Measurements from ENCODE around the gene FANK1. TPM values are rescaled to one million over a fixed set of nuclear protein-coding genes. Genes with fewer than 3 reads are reported as not detected.
A peak's percentile ranks its signal among the peaks of the same experiment; 100 is the strongest.
"Not testable (repeated sequence)": the region's sequence is repeated elsewhere in the genome, so short reads cannot be mapped to it uniquely, and the experiment has no call there.

Gene FANK1
- polyA plus RNA-seq, 4 donors: 1.5 to 4.0 (median 2.8) TPM

DNA sequence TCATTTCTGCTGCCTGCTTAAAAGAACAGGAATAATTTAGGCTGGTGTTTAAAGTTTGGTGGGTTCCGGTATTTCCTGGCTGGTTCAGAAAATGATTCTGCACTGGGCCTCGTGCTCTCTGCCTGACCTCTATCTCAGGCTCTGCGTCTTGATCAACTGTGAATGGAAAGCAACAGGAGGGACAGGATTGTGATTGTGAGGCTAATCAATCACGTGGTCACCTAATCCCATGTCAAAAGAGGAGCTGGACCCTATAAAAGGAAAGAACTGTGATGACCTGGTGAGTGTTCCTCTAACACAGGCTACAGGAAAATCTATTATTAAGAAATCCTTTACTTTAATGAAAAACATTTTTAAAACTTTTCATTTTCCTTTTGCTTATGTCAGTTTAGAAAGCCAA is 15.2 kb upstream of the FANK1 start, which contains the start of gene DHX32:
TSS of gene DHX32 (minus strand) at position 101 of the 400 bp plus-strand sequence. CDS start 468 bp downstream, outside the sequence.
- no peak for FAIRE-seq
- H3K27ac ChIP-seq (ENCODE audit: low read depth in 1 of 3, low read length in 2 of 3): no peak within 1 kb of the TSS
- WGBS, 3 donors: 68 to 89% (median 68%) methylated on average over 4 of the region's 4 CpGs

DNA sequence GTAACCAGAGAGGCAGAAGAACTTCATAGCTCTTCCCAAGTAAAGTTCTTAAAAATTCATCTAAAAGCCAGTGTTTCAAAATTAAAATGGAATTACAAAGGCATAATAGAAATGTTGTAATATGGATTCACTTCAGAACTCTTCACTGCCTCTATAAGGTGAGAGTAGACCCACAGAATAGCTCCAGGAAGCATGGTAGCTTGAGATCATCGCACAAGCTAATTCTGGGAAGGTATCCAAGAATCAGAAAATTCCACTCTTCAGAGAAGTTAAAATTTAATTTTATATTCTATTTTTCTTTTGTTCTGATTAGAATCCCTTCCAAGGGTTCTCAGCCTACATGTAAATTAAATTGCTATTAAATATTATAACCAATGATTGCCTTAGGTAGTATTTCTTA is 13.8 kb upstream of the FANK1 start:
- H3K27ac ChIP-seq (ENCODE audit: low read depth in 1 of 3, low read length in 2 of 3): no peak overlapping the region
- H3K4me3 ChIP-seq (ENCODE audit: low read depth in 1 of 3, low read length in 3 of 3): no peak overlapping the region
- no peak for DNase-seq
- no peaks in the 10 kb centered on the region for H3K27me3 ChIP-seq (ENCODE audit: control insufficient read depth in 3 of 3, insufficient read depth in 3 of 3, low read length in 3 of 3)
- peaks cover 0 to 3% (median 0%) of the 10 kb centered on the region in 3 donors for H3K36me3 ChIP-seq (ENCODE audit: control insufficient read depth in 3 of 3, insufficient read depth in 2 of 3, low read depth in 1 of 3, low read length in 3 of 3)
- no peaks in the 10 kb centered on the region for H3K4me1 ChIP-seq (ENCODE audit: control insufficient read depth in 3 of 3, insufficient read depth in 2 of 3, low read depth in 1 of 3, low read length in 2 of 3)
- no peak for FAIRE-seq
- WGBS, 3 donors: 77 to 94% (median 86%) methylated on average over 1 of the region's 1 CpG
- peaks cover 0 to under 1% of the 10 kb centered on the region in 2 donors for H3K9me3 ChIP-seq (ENCODE audit: control insufficient read depth in 2 of 2, insufficient read depth in 1 of 2, low read depth in 1 of 2, low read length in 1 of 2)

More for the DNA sequence above, 15.2 kb upstream of the FANK1 start, which contains the start of gene DHX32:
- H3K27me3 ChIP-seq (ENCODE audit: control insufficient read depth in 3 of 3, insufficient read depth in 3 of 3, low read length in 3 of 3): no peaks in the 10 kb centered on the region
- H3K4me1 ChIP-seq (ENCODE audit: control insufficient read depth in 3 of 3, insufficient read depth in 2 of 3, low read depth in 1 of 3, low read length in 2 of 3): no peaks in the 10 kb centered on the region
- peaks cover 0 to 7% of the 10 kb centered on the region in 2 donors for H3K9me3 ChIP-seq (ENCODE audit: control insufficient read depth in 2 of 2, insufficient read depth in 1 of 2, low read depth in 1 of 2, low read length in 1 of 2)
- H3K4me3 ChIP-seq (ENCODE audit: low read depth in 1 of 3, low read length in 3 of 3): no peak within 1 kb of the TSS
- H3K36me3 ChIP-seq (ENCODE audit: control insufficient read depth in 3 of 3, insufficient read depth in 2 of 3, low read depth in 1 of 3, low read length in 3 of 3): peaks cover 0 to 3% (median 0%) of the 10 kb centered on the region in 3 donors
- DNase-seq: no peak

DNA sequence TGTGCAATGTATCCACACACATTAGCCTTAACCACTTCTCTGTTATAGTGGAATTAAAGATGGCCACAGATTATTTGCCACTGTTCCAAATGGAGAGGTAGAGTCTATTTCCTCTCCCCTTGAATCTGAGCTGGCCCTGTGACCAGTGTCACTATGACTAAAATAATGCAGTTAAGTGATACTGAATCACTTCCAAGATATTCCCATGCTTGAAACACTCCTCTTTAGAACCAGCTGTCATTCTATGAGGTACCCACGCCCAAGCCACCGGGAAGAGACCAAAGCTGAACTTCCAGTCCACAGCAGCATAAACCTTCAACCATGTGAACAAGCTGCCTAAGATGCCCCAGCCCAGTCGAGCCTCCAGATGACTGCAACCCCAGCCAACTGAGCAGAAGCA is 13.2 kb upstream of the FANK1 start:
- no peaks in the 10 kb centered on the region for H3K27me3 ChIP-seq (ENCODE audit: control insufficient read depth in 3 of 3, insufficient read depth in 3 of 3, low read length in 3 of 3)
- H3K4me3 ChIP-seq (ENCODE audit: low read depth in 1 of 3, low read length in 3 of 3): no peak overlapping the region
- 76 to 90% (median 90%) methylated on average over 3 of the region's 3 CpGs for WGBS, 3 donors
- no peak for FAIRE-seq
- H3K36me3 ChIP-seq (ENCODE audit: control insufficient read depth in 3 of 3, insufficient read depth in 2 of 3, low read depth in 1 of 3, low read length in 3 of 3): peaks cover 0 to 3% (median 0%) of the 10 kb centered on the region in 3 donors
- no peak overlapping the region for H3K27ac ChIP-seq (ENCODE audit: low read depth in 1 of 3, low read length in 2 of 3)
- no peaks in the 10 kb centered on the region for H3K4me1 ChIP-seq (ENCODE audit: control insufficient read depth in 3 of 3, insufficient read depth in 2 of 3, low read depth in 1 of 3, low read length in 2 of 3)
- no peak for DNase-seq
- no peaks in the 10 kb centered on the region for H3K9me3 ChIP-seq (ENCODE audit: control insufficient read depth in 2 of 2, insufficient read depth in 1 of 2, low read depth in 1 of 2, low read length in 1 of 2)

DNA sequence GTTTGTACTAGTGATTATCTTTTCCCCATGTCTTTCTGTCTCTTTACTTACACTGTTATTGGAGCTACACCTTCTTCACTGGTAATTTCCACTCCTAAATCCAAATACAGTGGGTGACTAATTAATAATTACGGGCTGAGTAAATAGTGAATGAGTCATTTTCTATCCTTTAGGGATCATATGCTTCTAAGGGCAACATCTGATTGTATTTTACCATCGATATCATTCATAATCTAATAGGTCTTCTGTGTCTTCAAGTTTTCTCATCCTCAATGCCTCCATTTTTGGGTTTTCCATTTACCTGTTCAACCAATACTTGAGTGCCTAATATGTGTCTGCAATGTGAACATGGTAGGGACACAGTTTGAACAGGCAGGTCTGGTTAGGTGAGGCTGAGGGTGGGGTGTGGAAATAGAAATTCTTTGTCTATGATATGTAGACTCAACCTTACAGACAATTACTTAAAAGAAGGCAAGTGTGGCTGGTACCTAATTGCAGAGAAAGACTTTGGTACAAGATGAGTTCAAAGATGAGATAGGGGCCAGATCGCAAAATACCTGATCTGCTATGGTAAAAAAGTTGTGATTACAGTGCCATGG is 9.4 kb upstream of the FANK1 start:
- Histone ChIP-seq H3K9me3 (ENCODE audit: control insufficient read depth in 2 of 2, insufficient read depth in 1 of 2, low read depth in 1 of 2, low read length in 1 of 2) (no peaks in the 10 kb centered on the region), H3K4me1 (ENCODE audit: control insufficient read depth in 3 of 3, insufficient read depth in 2 of 3, low read depth in 1 of 3, low read length in 2 of 3) (no peaks in the 10 kb centered on the region), H3K27ac (ENCODE audit: low read depth in 1 of 3, low read length in 2 of 3) (no peak overlapping the region), H3K4me3 (ENCODE audit: low read depth in 1 of 3, low read length in 3 of 3) (no peak overlapping the region), H3K27me3 (ENCODE audit: control insufficient read depth in 3 of 3, insufficient read depth in 3 of 3, low read length in 3 of 3) (no peaks in the 10 kb centered on the region), H3K36me3 (ENCODE audit: control insufficient read depth in 3 of 3, insufficient read depth in 2 of 3, low read depth in 1 of 3, low read length in 3 of 3) (no peaks in the 10 kb centered on the region)
- FAIRE-seq (no peak), DNase-seq (peak in 1 of 2 donors; percentile 58)
- WGBS, 3 donors: 54 to 74% (median 60%) methylated on average over 3 of the region's 3 CpGs

DNA sequence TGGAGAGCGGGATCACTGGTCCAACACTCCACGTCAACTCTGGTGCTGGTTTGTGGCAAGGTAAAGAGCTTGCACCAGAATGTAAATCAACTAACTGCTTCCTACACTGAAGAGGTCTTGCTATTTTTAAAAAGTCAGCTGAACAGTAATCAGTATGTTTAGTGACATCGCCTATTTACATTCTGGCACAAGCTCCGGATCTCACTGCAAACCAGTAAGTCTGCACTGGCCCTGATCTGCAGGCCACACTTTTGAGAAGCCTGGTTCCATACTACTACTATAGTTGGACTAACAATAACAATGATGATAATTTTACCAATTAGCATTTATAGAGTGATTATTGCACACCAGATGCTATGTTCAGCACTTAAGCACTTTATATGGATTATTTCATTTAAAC is 6.9 kb upstream of the FANK1 start:
- not testable (repeated sequence) for H3K4me3 ChIP-seq (ENCODE audit: low read depth in 1 of 3, low read length in 3 of 3); H3K27ac ChIP-seq (ENCODE audit: low read depth in 1 of 3, low read length in 2 of 3); H3K4me1 ChIP-seq (ENCODE audit: control insufficient read depth in 3 of 3, insufficient read depth in 2 of 3, low read depth in 1 of 3, low read length in 2 of 3); DNase-seq; FAIRE-seq; H3K9me3 ChIP-seq (ENCODE audit: control insufficient read depth in 2 of 2, insufficient read depth in 1 of 2, low read depth in 1 of 2, low read length in 1 of 2); H3K36me3 ChIP-seq (ENCODE audit: control insufficient read depth in 3 of 3, insufficient read depth in 2 of 3, low read depth in 1 of 3, low read length in 3 of 3); H3K27me3 ChIP-seq (ENCODE audit: control insufficient read depth in 3 of 3, insufficient read depth in 3 of 3, low read length in 3 of 3)
- WGBS, 3 donors: 62 to 80% (median 77%) methylated on average over 4 of the region's 4 CpGs

DNA sequence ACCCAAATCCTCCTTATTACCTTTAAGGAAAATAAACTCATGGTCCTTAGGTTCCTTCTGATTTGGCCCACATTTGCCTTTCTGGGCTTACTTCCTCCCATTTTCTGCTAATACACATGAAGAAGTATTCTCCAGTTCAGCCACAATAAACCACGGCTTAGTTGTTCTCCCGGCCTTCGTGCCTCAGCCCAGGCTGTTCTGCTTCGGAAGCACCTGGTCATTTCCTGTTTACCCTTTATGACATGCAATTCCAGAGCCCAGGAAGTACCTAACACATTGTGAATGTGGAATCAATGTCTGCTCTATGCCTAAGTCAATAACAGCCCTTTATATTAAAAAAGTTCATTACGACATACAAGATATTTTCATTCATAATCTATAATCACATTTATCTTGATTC is 4.0 kb upstream of the FANK1 start:
- DNase-seq: peak; percentile 54 to 62

DNA sequence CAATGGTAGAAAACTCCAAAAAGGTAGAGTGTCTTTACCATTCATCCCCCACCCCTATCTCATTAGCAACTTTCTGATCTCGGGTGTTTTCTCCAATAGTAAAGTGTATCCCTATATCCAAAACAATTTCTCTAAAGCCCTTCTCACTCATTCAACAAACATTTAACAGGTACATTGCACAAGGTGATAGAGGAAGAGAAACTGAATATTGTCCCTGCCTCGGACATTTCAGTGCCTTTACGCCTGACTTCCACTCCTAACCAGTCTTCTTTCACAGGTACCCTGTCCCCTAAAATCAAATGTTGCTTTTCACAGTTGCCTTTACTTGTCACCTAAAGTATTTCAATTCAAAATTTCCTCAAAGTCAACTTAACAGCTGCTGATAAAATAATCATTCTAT is 2.2 kb upstream of the FANK1 start:
- H3K27ac ChIP-seq (ENCODE audit: low read depth in 1 of 3, low read length in 2 of 3): peak overlapping the region in 1 of 3 donors; percentile 42
- not testable (repeated sequence) for H3K4me3 ChIP-seq (ENCODE audit: low read depth in 1 of 3, low read length in 3 of 3); FAIRE-seq

More for the DNA sequence above, 4.0 kb upstream of the FANK1 start:
- peak overlapping the region in 1 of 3 donors; percentile 9 for H3K27ac ChIP-seq (ENCODE audit: low read depth in 1 of 3, low read length in 2 of 3)
- H3K9me3 ChIP-seq (ENCODE audit: control insufficient read depth in 2 of 2, insufficient read depth in 1 of 2, low read depth in 1 of 2, low read length in 1 of 2); H3K27me3 ChIP-seq (ENCODE audit: control insufficient read depth in 3 of 3, insufficient read depth in 3 of 3, low read length in 3 of 3); H3K36me3 ChIP-seq (ENCODE audit: control insufficient read depth in 3 of 3, insufficient read depth in 2 of 3, low read depth in 1 of 3, low read length in 3 of 3); FAIRE-seq; H3K4me3 ChIP-seq (ENCODE audit: low read depth in 1 of 3, low read length in 3 of 3); H3K4me1 ChIP-seq (ENCODE audit: control insufficient read depth in 3 of 3, insufficient read depth in 2 of 3, low read depth in 1 of 3, low read length in 2 of 3): not testable (repeated sequence)
- 17 to 52% (median 29%) methylated on average over 5 of the region's 5 CpGs for WGBS, 3 donors

DNA sequence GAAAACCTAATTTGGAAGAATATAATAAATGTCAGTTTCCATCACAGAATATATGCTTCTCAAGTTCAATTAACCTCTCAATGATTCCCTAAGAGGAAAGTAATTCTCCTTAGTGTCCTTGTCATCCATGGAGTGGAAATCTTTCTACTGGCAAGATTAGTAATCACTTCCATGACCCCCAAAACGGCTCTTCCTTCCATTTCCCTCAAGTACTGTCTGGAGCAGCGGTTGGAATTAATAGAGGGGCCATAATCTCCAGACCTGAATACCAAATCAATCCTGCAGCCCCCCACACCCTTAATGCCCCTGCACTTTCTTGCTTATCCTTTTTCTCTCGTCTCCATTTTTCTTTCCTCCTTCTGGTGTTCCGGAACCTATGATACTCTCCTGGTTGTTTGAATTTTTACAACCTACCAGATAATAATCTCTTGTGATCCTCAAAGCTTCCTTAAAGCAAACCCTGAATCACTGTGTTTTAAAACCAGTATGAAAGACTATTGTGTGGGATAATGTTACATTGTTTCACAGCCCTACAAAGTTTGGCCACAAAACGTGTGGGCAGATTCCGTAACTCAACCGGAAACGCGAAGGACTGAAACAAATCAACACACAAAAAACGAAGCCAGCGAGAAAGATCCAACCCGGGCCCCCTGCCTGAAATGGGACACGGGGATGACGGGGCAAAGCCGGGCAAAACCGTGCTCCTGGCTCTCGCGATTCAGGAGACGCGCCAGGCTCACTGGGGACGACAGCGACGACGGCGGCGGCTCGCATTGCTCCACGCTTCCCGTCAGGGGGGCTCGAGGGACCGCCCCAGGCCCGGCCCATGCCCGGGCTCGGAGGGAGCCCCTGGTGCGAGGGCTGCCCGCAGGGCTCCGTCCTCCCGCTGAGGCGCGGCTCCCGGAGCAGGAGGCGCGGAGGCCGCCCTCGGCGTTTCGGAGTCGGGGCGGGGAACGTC is 955 bp upstream of the FANK1 start:
- WGBS, 3 donors: 29 to 32% (median 30%) methylated on average over 50 of the region's 50 CpGs
- FAIRE-seq; H3K36me3 ChIP-seq (ENCODE audit: control insufficient read depth in 3 of 3, insufficient read depth in 2 of 3, low read depth in 1 of 3, low read length in 3 of 3); H3K9me3 ChIP-seq (ENCODE audit: control insufficient read depth in 2 of 2, insufficient read depth in 1 of 2, low read depth in 1 of 2, low read length in 1 of 2); H3K27me3 ChIP-seq (ENCODE audit: control insufficient read depth in 3 of 3, insufficient read depth in 3 of 3, low read length in 3 of 3); H3K4me1 ChIP-seq (ENCODE audit: control insufficient read depth in 3 of 3, insufficient read depth in 2 of 3, low read depth in 1 of 3, low read length in 2 of 3): not testable (repeated sequence)
- DNase-seq: peak; percentile 32 to 80
- Histone ChIP-seq H3K27ac (ENCODE audit: low read depth in 1 of 3, low read length in 2 of 3) (peak overlapping the region; percentile 56 to 93 (median 89)), H3K4me3 (ENCODE audit: low read depth in 1 of 3, low read length in 3 of 3) (peak overlapping the region; percentile 64 to 78 (median 67))

More for the DNA sequence above, 2.2 kb upstream of the FANK1 start:
- H3K27me3 ChIP-seq (ENCODE audit: control insufficient read depth in 3 of 3, insufficient read depth in 3 of 3, low read length in 3 of 3); H3K9me3 ChIP-seq (ENCODE audit: control insufficient read depth in 2 of 2, insufficient read depth in 1 of 2, low read depth in 1 of 2, low read length in 1 of 2); H3K4me1 ChIP-seq (ENCODE audit: control insufficient read depth in 3 of 3, insufficient read depth in 2 of 3, low read depth in 1 of 3, low read length in 2 of 3); H3K36me3 ChIP-seq (ENCODE audit: control insufficient read depth in 3 of 3, insufficient read depth in 2 of 3, low read depth in 1 of 3, low read length in 3 of 3); DNase-seq: not testable (repeated sequence)
- 25 to 53% (median 47%) methylated on average over 3 of the region's 3 CpGs for WGBS, 3 donors
